GM12892 (cell line): ENCODE measurements around the gene RBM20.
"Not testable (repeated sequence)": the region's sequence is repeated elsewhere in the genome, so short reads cannot be mapped to it uniquely, and the experiment has no call there.

ENCODE experiments used
- DNase-seq: peaks from one replicate; pipeline ENCODE4 v3.0.0; 2011; ENCODE audit not compliant: insufficient read length
- FAIRE-seq: peaks from 2 replicates; lab custom pipeline; 2011; peaks lifted over from hg19 to GRCh38; lab: Jason Lieb, UNC
- POLR2A ChIP-seq: IDR thresholded peaks from 2 replicates; pipeline ENCODE4 v1.6.1; 2011; ENCODE audit warnings: low read depth, low read length, control low read depth
- POLR2AphosphoS5 ChIP-seq: IDR thresholded peaks from 2 replicates; pipeline ENCODE4 v1.6.1; 2011; ENCODE audit warnings: low read depth, low read length, control low read depth
- TAF1 ChIP-seq: IDR thresholded peaks from 2 replicates; pipeline ENCODE4 v1.6.1; 2011; ENCODE audit warnings: low read depth, mild to moderate bottlenecking, control low read depth, low read length, borderline replicate concordance

RBM20 gene

DNA sequence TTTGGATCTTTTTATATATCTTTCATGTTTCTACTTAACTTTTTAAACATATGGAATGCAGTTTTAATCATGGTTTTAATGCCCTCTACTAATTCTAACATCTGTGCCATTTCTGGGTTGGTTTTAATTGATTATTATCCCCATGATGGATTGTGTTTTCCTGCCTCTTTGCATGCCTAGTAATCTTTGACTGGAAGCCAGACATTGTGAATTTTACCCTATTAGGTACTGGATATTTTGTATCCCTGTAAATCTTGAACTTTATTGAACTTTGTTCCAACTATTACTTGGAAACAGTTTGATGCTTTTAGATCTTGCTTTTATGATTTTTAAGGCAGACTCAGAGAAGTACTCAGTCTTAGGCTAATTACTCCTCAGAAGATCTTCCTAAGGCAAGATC lies 16.0 kb upstream of the RBM20 start:
- no peak for TF ChIP-seq POLR2AphosphoS5
- TF ChIP-seq TAF1, result no peak
- TF ChIP-seq POLR2A, result no peak
- FAIRE-seq (no peak), DNase-seq (no peak)

DNA sequence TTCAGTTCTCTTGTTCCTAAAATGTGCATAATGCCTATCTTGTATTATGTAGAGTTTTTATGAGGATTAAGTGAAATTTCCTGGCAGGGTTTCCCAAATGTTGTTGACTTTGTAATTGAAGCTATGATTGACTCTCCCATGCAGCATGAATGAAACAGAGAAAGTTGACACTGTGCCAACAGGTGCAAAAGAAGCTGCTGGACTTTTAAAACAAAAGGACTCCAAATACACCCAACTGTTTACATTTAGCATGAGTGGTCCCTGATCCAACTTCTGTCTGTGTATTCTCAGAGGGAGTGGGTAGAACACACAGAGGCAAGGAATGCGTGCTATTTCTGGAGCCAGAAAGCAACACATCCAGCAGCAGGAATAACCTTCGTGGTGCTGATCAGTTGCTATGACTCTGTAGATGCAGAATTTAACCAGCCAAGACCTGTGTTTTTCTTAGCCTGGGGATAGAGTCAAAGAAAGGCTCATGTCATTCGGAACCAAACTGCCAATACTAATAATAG lies 14.4 kb upstream of the RBM20 start:
- FAIRE-seq (no peak), DNase-seq (no peak)

DNA sequence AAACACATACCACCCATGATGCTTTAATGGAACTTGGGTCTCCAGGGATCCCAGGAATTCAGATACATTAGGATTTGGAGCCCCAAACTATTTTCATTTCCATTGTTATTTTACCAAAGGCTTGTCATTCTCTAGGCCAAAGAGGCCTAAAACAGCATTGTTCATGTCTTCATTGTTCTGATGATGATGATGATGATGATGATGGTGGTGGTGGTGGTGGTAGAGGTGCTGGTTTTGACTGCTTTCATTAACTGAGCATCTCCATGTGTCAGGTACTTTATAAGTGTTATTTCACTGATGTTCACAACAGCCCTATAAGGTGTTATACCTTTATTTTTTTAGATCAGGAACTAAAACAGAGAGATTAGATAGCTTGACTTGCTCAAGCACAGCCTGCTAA lies 12.2 kb upstream of the RBM20 start:
- no peak for DNase-seq
- TF ChIP-seq TAF1 (no peak), POLR2AphosphoS5 (no peak), POLR2A (no peak)
- FAIRE-seq, result no peak

More for the DNA sequence above, 14.4 kb upstream of the RBM20 start:
- TF ChIP-seq TAF1 (no peak), POLR2A (no peak), POLR2AphosphoS5 (no peak)

DNA sequence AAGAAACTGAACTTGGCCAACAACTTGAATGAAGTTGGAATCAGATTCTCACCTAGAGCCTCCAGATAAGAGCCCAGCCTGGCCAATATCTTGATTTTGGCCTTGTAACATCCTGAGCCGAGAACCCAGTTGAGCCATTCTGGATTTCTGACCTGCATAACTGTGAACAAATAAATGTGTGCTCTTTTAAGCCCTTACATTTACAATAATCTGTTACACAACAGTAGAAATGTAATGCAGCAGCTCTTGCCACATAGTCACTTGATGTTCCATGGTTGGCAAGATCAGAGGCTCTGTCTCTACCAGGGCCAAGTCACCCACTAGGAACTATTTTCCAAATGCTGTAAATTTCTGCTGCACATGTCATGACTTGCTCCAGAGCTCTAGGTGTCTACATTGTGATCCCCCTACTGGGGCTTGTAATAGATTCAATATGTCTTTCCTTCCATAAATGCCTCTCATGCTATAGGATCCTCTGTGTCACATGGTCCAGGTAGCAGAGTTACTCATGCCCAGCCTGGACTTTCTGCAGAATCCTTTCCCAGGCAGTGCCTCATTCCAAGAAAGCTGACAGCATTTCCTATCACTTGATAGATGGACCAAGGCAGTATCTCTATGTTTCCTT lies 11.4 kb upstream of the RBM20 start:
- no peak for DNase-seq
- FAIRE-seq, result no peak
- TF ChIP-seq POLR2AphosphoS5 (no peak), POLR2A (no peak), TAF1 (no peak)

DNA sequence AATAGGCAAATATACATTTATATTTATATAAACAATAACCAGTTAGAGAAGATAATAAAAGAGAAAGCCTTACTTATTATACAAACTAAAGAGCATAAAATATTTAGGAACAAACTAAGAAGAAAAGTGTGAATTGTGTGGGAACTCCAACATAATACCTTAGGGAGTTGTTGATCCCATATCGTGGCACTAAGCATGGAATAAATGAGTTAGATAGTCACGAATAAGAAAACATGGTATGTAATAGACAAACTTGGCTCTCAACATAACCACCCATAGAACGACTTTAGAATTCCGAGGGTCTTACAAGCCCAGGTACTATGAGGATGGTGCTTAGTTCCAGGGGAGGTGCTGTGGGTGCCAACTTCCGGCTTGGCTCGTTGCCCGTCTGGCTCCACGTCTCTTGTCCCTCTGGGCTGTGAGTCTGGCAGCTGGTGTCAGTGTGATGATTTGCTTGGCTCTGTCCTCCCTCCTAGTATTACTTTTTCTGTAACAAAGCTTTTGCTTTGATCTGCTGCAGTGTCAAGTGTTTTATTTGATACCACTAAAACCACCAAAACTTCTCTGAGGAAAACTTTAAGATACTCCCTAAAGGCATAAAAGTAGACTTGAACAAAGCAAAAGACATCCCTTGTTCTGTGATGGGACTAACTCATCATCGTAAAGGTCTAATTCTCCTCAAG lies 9.5 kb upstream of the RBM20 start:
- DNase-seq (no peak), FAIRE-seq (no peak)
- TF ChIP-seq POLR2AphosphoS5, result no peak
- TF ChIP-seq TAF1, result no peak

DNA sequence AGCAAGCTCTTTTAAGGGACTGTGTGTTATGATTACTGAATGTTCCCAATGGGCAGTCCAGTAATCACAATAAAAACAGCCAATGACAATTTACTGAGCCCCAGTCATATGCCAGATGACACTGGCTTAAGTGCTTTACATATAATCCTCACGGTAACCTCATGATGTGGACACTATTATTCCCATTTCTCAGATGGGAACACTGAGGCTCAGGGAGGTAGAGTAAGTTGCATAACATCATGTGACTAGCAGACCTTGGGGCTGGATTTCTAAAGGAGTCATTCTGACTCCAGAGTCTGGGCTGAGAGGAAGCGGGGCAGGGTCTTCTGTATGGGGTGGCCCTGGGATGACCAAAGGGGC lies 7.6 kb upstream of the RBM20 start:
- FAIRE-seq (no peak), DNase-seq (no peak)
- TF ChIP-seq POLR2A (no peak), TAF1 (no peak), POLR2AphosphoS5 (no peak)

DNA sequence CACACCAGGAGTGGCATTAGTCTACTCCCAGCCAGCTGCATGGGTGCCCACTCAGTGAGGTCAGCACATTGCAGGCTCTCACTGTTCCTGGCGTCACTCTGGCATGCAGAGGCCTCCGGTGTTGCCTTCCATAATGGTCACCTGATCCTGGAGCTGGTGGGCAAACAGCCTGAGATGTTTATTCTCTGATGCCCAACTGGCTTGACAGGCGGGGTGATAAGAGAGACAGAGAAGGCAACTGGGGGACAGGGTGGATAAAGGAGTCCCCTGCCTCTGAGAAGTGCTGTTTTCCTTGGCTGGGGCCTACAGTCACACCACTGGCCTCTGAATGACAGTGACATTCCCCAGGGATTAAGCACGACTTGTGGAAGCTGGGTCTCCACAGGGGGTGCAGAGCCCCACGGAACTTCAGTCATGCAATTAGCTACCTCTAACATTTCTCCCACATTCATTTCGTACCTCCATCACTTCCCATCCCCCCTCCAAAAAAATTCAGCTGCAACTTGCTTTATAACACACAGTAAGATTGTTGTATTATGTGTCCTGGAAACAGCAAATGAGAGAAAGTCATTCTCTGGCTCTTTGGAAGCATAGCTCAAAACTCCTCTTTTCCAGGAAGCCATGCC lies 7.1 kb upstream of the RBM20 start:
- FAIRE-seq (no peak), DNase-seq (no peak)
- TF ChIP-seq POLR2A, result no peak
- TF ChIP-seq TAF1, result no peak
- TF ChIP-seq POLR2AphosphoS5, result no peak

DNA sequence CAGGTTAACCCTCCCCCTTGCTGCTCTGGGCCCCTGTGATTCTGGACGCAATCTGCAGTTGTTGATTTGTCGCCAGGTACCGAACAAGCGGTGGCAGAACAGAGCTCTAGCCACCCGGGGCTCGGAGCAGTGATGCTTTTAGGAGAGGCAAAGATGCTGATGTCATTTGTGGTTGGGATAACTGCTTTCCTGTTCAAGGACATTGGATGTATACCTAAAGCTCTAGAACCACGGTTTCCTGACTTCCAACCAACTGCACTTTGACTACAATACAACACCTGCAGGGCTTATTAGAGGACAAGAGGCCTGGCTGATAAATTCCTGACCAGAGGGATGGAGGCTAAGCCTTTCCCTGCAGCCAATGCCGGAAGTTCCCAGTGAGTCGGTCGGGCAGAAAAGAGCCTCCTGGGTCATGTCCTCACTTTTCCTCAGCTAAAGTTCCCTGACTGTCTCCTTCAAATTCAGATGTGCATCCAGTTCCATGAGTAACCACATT lies 6.5 kb upstream of the RBM20 start:
- DNase-seq (no peak), FAIRE-seq (no peak)
- no peak for TF ChIP-seq POLR2AphosphoS5

DNA sequence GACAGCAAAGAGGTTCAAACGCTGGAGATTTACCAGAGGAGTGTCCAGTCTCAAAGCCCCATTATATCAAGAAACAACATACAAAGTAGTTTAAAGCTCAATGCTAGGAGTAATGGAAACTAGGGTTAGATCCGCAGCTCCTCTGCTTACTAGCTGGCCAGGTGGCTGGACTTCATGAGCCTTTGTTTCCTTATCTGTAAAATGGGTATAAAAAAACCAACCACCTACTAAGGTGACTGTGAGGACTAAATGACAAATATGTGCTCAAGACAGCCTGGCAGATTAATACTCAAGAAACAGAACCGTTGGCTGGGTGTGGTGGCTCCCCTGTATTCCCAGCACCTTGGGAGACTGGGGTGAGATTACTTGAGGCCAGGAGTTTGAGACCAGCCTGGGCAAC lies 5.8 kb upstream of the RBM20 start:
- FAIRE-seq (no peak), DNase-seq (no peak)
- TF ChIP-seq POLR2A (no peak), TAF1 (no peak)

DNA sequence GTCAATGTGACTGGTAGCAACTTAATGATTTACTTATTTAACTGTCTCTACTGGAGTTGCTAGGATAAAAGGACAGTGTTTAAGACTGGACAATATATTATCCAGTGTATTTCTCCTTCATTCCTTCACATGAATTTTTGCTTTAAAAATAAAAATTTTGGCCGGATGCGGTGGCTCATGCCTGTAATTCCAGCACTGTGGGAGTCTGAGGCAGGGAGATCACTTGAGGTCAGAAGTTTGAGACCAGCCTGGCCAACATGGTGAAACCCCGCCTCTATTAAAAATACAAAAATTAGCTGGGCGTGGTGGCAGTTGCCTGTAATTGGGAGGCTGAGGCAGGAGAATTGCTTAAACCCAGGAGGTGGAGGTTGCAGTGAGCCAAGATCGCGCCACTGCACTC lies 5.1 kb upstream of the RBM20 start:
- not testable (repeated sequence) for DNase-seq, FAIRE-seq

DNA sequence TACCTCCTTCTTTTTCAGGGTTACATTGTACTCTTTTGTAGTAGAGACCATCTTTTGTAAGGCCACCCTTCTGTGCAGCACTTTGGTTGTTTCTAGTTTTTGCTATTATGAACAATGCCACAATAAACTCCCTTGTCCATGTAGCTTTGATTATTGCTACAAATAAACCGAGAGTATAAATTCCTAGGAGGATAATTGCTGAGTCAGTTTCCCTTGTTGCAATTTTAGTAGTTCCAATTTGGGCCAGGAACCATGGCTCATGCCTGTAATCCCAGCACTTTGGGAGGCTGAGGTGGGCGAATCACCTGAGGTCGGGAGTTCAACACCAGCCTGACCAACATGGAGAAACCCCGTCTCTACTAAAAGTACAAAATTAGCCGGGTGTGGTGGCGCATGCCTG lies 4.3 kb upstream of the RBM20 start:
- DNase-seq, result not testable (repeated sequence)

DNA sequence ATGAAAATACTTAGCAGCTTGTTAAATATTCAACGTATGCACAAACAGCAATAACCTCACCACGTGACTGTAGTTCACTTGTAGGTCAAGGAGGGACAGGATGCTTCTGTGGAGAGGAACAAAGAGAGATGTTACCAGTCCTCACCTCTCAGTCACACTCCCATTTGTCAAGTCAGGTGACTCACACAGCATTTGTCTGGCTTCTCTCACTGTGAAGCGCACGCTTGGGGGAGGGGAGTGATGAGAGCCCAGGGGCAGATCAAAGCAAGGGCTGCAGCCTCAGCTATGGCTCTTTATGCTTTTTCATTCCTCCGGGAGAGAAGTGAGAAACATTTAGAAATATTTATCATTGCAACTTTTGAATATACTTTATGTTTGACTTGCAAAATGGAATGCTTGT lies 2.9 kb upstream of the RBM20 start:
- FAIRE-seq (peak; percentile 84), DNase-seq (no peak)
- TF ChIP-seq POLR2AphosphoS5 (no peak), POLR2A (no peak), TAF1 (no peak)

More for the DNA sequence above, 4.3 kb upstream of the RBM20 start:
- not testable (repeated sequence) for FAIRE-seq
